Tibial nerve (tissue), 4 donors: ENCODE results near the gene DYRK4. TPM values are rescaled to one million over a fixed set of nuclear protein-coding genes. Genes with fewer than 3 reads are reported as not detected.
A peak's percentile ranks its signal among the peaks of the same experiment; 100 is the strongest.

Source experiments
- DNase-seq, 2 donors: peaks; one replicate each; pipeline ENCODE4 v3.0.0-alpha.2; 2019; ENCODE audit warnings: low spot score in 2 of 2
- H3K27ac ChIP-seq, 4 donors: fragments of 200-600 bp; sonication (generic) in 3 of 4; one replicate each; pipeline ENCODE4 v1.5.1; 2017 to 2019; ENCODE audit warnings: mild to moderate bottlenecking in 1 of 4
- H3K27me3 ChIP-seq, 2 donors: fragments of 200-600 bp; sonication (generic) in 1 of 2; one replicate each; pipeline versions ENCODE4 v1.5.1 to v1.6.0; 2017 to 2019
- H3K36me3 ChIP-seq, 3 donors: fragments of 200-600 bp; sonication (generic); one replicate each; pipeline ENCODE4 v1.5.1; 2018 to 2019
- H3K4me1 ChIP-seq, 4 donors: fragments of 200-600 bp; sonication (generic) in 3 of 4; one replicate each; pipeline ENCODE4 v1.5.1; 2017 to 2019
- H3K4me3 ChIP-seq, 4 donors: fragments of 200-600 bp; sonication (generic) in 3 of 4; one replicate each; pipeline ENCODE4 v1.5.1; 2017 to 2019; ENCODE audit warnings: mild to moderate bottlenecking in 1 of 4, moderate library complexity in 1 of 4
- H3K9me3 ChIP-seq, 4 donors: fragments of 200-600 bp; sonication (generic) in 3 of 4; one replicate each; pipeline ENCODE4 v1.5.1; 2017 to 2019
- CTCF ChIP-seq, 5 experiments: fragments of 200-600 bp in 3 of 5; fragments of 450-650 bp in 2 of 5; sonication (generic) in 3 of 5; IDR thresholded peaks; one replicate each; pipeline ENCODE4 v1.5.1; 2016 to 2019; ENCODE audit warnings: antibody characterized with exemption in 5 of 5, mild to moderate bottlenecking in 3 of 5, moderate library complexity in 2 of 5
- EP300 ChIP-seq, 2 donors: sonication (generic); formaldehyde crosslinking; IDR thresholded peaks; one replicate each; pipeline ENCODE4 v1.6.1; 2017; ENCODE audit warnings: antibody characterized with exemption in 2 of 2, mild to moderate bottlenecking in 1 of 2
- POLR2A ChIP-seq, 2 donors: fragments of 450-650 bp; IDR thresholded peaks; one replicate each; pipeline ENCODE4 v1.6.1; 2017; ENCODE audit warnings: antibody characterized with exemption in 2 of 2, mild to moderate bottlenecking in 2 of 2, moderate library complexity in 2 of 2
- WGBS, 2 donors: methylation state at CpG; one replicate each; pipeline ENCODE4 v1.1.5; 2018; 5-methylcytosine and 5-hydroxymethylcytosine counted together
- total RNA-seq, 4 donors: library from RNA; depleted of rRNA; stranded (reverse); fragments of >200 nt; gene quantifications; one replicate each; pipeline ENCODE4 v1.1.0, GENCODE V29; 2016

The DYRK4 gene
- total RNA-seq, 4 donors from 2014 or later: 26.7 to 54.0 (median 40.9) TPM

- no peaks in the 10 kb centered on the region for H3K9me3 ChIP-seq
- no peaks in the 10 kb centered on the region for H3K27me3 ChIP-seq
- H3K27ac ChIP-seq: no peak overlapping the region
- no peak overlapping the region for H3K4me3 ChIP-seq
- 38 to 43% methylated on average over 1 of the region's 1 CpG for WGBS, 2 donors
- DNase-seq: no peak
- H3K36me3 ChIP-seq: peaks cover 0 to 14% (median 0%) of the 10 kb centered on the region in 3 donors
- H3K4me1 ChIP-seq: peaks cover 4 to 20% (median 12%) of the 10 kb centered on the region in 4 donors
- TF ChIP-seq POLR2A (IDR thresholded peaks at IDR 0.05): no peak
- no peak for TF ChIP-seq CTCF (IDR thresholded peaks at IDR 0.05)
- no peak for TF ChIP-seq EP300 (IDR thresholded peaks at IDR 0.05)
Measured at GRCh38 chr12:4603946-4604345, 41.9 kb downstream of the DYRK4 start.

- WGBS, 2 donors: 1% methylated on average over 19 to 25 of the region's 25 CpGs
- TF ChIP-seq EP300 (IDR thresholded peaks at IDR 0.05) (peak in 1 of 2 donors; percentile 57), CTCF (IDR thresholded peaks at IDR 0.05) (peak; percentile 84 to 99 (median 95)), POLR2A (IDR thresholded peaks at IDR 0.05) (no peak)
Measured at GRCh38 chr12:4604684-4605193, 42.7 kb downstream of the DYRK4 start.

GRCh38 chr12:4607056-4607455 is 45.0 kb downstream of the DYRK4 start:
- H3K4me1 ChIP-seq: peaks cover 4 to 20% (median 12%) of the 10 kb centered on the region in 4 donors
- DNase-seq: no peak
- H3K9me3 ChIP-seq: no peaks in the 10 kb centered on the region
- no peak overlapping the region for H3K27ac ChIP-seq
- TF ChIP-seq CTCF (IDR thresholded peaks at IDR 0.05) (no peak), POLR2A (IDR thresholded peaks at IDR 0.05) (no peak), EP300 (IDR thresholded peaks at IDR 0.05) (no peak)
- no peaks in the 10 kb centered on the region for H3K27me3 ChIP-seq
- no peak overlapping the region for H3K4me3 ChIP-seq
- peaks cover 0 to 34% (median 0%) of the 10 kb centered on the region in 3 donors for H3K36me3 ChIP-seq
- WGBS, 2 donors: 56 to 79% methylated on average over 3 of the region's 3 CpGs

More at GRCh38 chr12:4604684-4605193, 42.7 kb downstream of the DYRK4 start:
- Histone ChIP-seq H3K4me3 (peak overlapping the region; percentile 50 to 81 (median 66)), H3K27me3 (no peaks in the 10 kb centered on the region), H3K4me1 (peaks cover 4 to 20% (median 12%) of the 10 kb centered on the region in 4 donors), H3K9me3 (no peaks in the 10 kb centered on the region), H3K27ac (peak overlapping the region in 3 of 4 donors; percentile 31 to 86 (median 71)), H3K36me3 (peaks cover 0 to 14% (median 0%) of the 10 kb centered on the region in 3 donors)
- peak; percentile 42 to 83 for DNase-seq

- Histone ChIP-seq H3K36me3 (peaks cover 0 to 54% (median 6%) of the 10 kb centered on the region in 3 donors), H3K27me3 (no peaks in the 10 kb centered on the region), H3K27ac (no peak overlapping the region), H3K9me3 (no peaks in the 10 kb centered on the region), H3K4me1 (peaks cover 4 to 20% (median 12%) of the 10 kb centered on the region in 4 donors), H3K4me3 (no peak overlapping the region)
- 91 to 92% methylated on average over 9 of the region's 9 CpGs for WGBS, 2 donors
- TF ChIP-seq POLR2A (IDR thresholded peaks at IDR 0.05) (no peak), CTCF (IDR thresholded peaks at IDR 0.05) (no peak), EP300 (IDR thresholded peaks at IDR 0.05) (no peak)
- DNase-seq: no peak
Measured at GRCh38 chr12:4609071-4609470, 47.1 kb downstream of the DYRK4 start.

GRCh38 chr12:4610481-4610880 is 48.5 kb downstream of the DYRK4 start:
- no peak for TF ChIP-seq POLR2A (IDR thresholded peaks at IDR 0.05)
- TF ChIP-seq EP300 (IDR thresholded peaks at IDR 0.05): no peak
- TF ChIP-seq CTCF (IDR thresholded peaks at IDR 0.05): no peak
- no peak for DNase-seq
- no peaks in the 10 kb centered on the region for H3K27me3 ChIP-seq
- no peak overlapping the region for H3K27ac ChIP-seq
- H3K36me3 ChIP-seq: peaks cover 0 to 68% (median 6%) of the 10 kb centered on the region in 3 donors
- WGBS, 2 donors: 64 to 73% methylated on average over 4 of the region's 4 CpGs
- H3K4me3 ChIP-seq: no peak overlapping the region
- peaks cover 3 to 16% (median 9%) of the 10 kb centered on the region in 4 donors for H3K4me1 ChIP-seq
- no peaks in the 10 kb centered on the region for H3K9me3 ChIP-seq
